Calu3 (cell line): ENCODE results near the gene SHFL. TPM values are rescaled to one million over a fixed set of nuclear protein-coding genes. Genes with fewer than 3 reads are reported as not detected.

Source experiments
- BruUV-seq: library from RNA; stranded (reverse); fragments of 400-500 nt; replicated peaks from 2 replicates; lab custom pipeline; 2021; lab: Mats Ljungman, UMichigan
- CTCF ChIA-PET: fragments of 300-600 bp; sonication (Branson Sonifier 250); formaldehyde crosslinking; loops from one replicate; lab custom pipeline; 2022; ENCODE audit warnings: antibody characterized with exemption; lab: Charles Lee
- DNase-seq: peaks from one replicate; pipeline ENCODE4 v3.0.0; 2022
- H3K27ac Mint-ChIP-seq: one replicate; pipeline ENCODE4 v1.8.0; 2022; ENCODE audit warnings: mixed read lengths; ENCODE audit not compliant: unreplicated experiment
- H3K27me3 Mint-ChIP-seq: one replicate; pipeline ENCODE4 v1.8.0; 2022; ENCODE audit warnings: mixed read lengths; ENCODE audit not compliant: unreplicated experiment
- H3K36me3 Mint-ChIP-seq: one replicate; pipeline ENCODE4 v1.8.0; 2022; ENCODE audit warnings: mild to moderate bottlenecking, moderate library complexity, mixed read lengths; ENCODE audit not compliant: insufficient read depth, unreplicated experiment
- H3K4me1 Mint-ChIP-seq: one replicate; pipeline ENCODE4 v1.8.0; 2022; ENCODE audit warnings: mild to moderate bottlenecking, low read depth, mixed read lengths; ENCODE audit not compliant: unreplicated experiment
- H3K4me3 Mint-ChIP-seq: one replicate; pipeline ENCODE4 v1.8.0; 2022; ENCODE audit warnings: mild to moderate bottlenecking, low read depth, moderate library complexity, mixed read lengths; ENCODE audit not compliant: unreplicated experiment
- H3K9me3 Mint-ChIP-seq: one replicate; pipeline ENCODE4 v1.8.0; 2022; ENCODE audit warnings: low read depth, mixed read lengths; ENCODE audit not compliant: unreplicated experiment
- CTCF ChIP-seq: fragments of 200-600 bp; IDR thresholded peaks from one replicate; pipeline ENCODE4 v1.8.0; 2022; ENCODE audit warnings: antibody characterized with exemption; ENCODE audit not compliant: unreplicated experiment
- intact Hi-C: fragments of 100-400 bp; cut with micrococcal nuclease; formaldehyde crosslinking; loops from one replicate; pipeline ENCODE4 v1.10.0; 2022; ENCODE audit not compliant: unreplicated experiment
- total RNA-seq: library from RNA; stranded (reverse); gene quantifications from 2 replicates; pipeline ENCODE4 v1.2.3, GENCODE V29; 2022

SHFL gene
- total RNA-seq, 1 experiment from 2014 or later: 37.3 TPM

- TF ChIP-seq CTCF: no peak
- no TSS peak for BruUV-seq
- CTCF ChIA-PET: no interaction called here
- H3K9me3 Mint-ChIP-seq: no peaks in the 10 kb centered on the region
- H3K36me3 Mint-ChIP-seq: no peaks in the 10 kb centered on the region
- no peak for DNase-seq
- intact Hi-C loops: no loop called here
- no peaks in the 10 kb centered on the region for H3K4me1 Mint-ChIP-seq
- no peak overlapping the region for H3K27ac Mint-ChIP-seq
- H3K4me3 Mint-ChIP-seq: no peak overlapping the region
- peaks cover 20% of the 10 kb centered on the region for H3K27me3 Mint-ChIP-seq
Observed at GRCh38 chr19:10043286-10043927, 42.7 kb upstream of the SHFL start.

- no TSS peak for BruUV-seq
- Mint-ChIP-seq H3K27ac (no peak overlapping the region), H3K4me3 (no peak overlapping the region), H3K36me3 (no peaks in the 10 kb centered on the region), H3K27me3 (peaks cover 30% of the 10 kb centered on the region), H3K4me1 (no peaks in the 10 kb centered on the region), H3K9me3 (no peaks in the 10 kb centered on the region)
- no peak for TF ChIP-seq CTCF
- no peak for DNase-seq
- CTCF ChIA-PET: no interaction called here
- intact Hi-C loops: no loop called here
Observed at GRCh38 chr19:10044390-10044789, 41.7 kb upstream of the SHFL start.

GRCh38 chr19:10045371-10045770, 40.7 kb upstream of the SHFL start:
- CTCF ChIA-PET: no interaction called here
- Mint-ChIP-seq H3K9me3 (no peaks in the 10 kb centered on the region), H3K4me3 (no peak overlapping the region), H3K4me1 (no peaks in the 10 kb centered on the region), H3K27me3 (peaks cover 36% of the 10 kb centered on the region), H3K36me3 (no peaks in the 10 kb centered on the region), H3K27ac (no peak overlapping the region)
- intact Hi-C loops: no loop called here
- no TSS peak for BruUV-seq
- DNase-seq: no peak
- no peak for TF ChIP-seq CTCF

- DNase-seq: no peak
- Mint-ChIP-seq H3K4me3 (no peak overlapping the region), H3K27me3 (peaks cover 23% of the 10 kb centered on the region), H3K9me3 (no peaks in the 10 kb centered on the region), H3K4me1 (no peaks in the 10 kb centered on the region), H3K36me3 (no peaks in the 10 kb centered on the region), H3K27ac (no peak overlapping the region)
- TF ChIP-seq CTCF: no peak
- CTCF ChIA-PET: no interaction called here
- intact Hi-C loops: no loop called here
- BruUV-seq: no TSS peak
Observed at GRCh38 chr19:10049626-10050025, 36.5 kb upstream of the SHFL start.
